Measurements from ENCODE around the gene ERP27.

The ERP27 gene

GRCh38 chr12:14951851-14952250 is 13.5 kb upstream of the ERP27 start:
- no peak for TF ChIP-seq CTCF (IDR thresholded peaks at IDR 0.05; ENCODE audit: borderline replicate concordance, insufficient read depth, low read depth, low read length)
- H3K4me3 ChIP-seq (ENCODE audit: low read depth, low read length): no peak overlapping the region

- no peak overlapping the region for H3K4me3 ChIP-seq (ENCODE audit: low read depth, low read length)
- no peak for TF ChIP-seq CTCF (IDR thresholded peaks at IDR 0.05; ENCODE audit: borderline replicate concordance, insufficient read depth, low read depth, low read length)
Observed at GRCh38 chr12:14950982-14951746, 12.8 kb upstream of the ERP27 start.

DNA sequence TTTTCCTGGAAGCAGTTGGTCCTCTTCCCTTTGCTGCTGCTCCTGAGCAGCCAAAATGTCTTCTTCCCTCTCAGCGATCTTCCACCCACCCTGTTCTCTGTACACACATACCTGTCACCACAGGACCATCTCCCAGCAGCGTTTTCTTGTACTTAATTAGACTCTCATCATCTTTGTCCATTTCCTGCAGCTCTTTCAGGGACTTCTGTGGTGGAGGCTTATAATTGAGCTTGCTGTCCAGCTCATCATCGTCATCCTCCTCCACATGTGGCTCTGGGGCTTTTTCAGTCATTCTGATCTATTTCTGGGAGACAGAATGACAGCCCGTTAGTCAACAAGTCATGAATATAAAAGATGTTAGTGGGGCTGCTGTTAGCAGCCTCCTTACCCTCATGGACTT is 12.1 kb upstream of the ERP27 start:
- TF ChIP-seq CTCF (IDR thresholded peaks at IDR 0.05; ENCODE audit: borderline replicate concordance, insufficient read depth, low read depth, low read length): no peak
- H3K4me3 ChIP-seq (ENCODE audit: low read depth, low read length): no peak overlapping the region

DNA sequence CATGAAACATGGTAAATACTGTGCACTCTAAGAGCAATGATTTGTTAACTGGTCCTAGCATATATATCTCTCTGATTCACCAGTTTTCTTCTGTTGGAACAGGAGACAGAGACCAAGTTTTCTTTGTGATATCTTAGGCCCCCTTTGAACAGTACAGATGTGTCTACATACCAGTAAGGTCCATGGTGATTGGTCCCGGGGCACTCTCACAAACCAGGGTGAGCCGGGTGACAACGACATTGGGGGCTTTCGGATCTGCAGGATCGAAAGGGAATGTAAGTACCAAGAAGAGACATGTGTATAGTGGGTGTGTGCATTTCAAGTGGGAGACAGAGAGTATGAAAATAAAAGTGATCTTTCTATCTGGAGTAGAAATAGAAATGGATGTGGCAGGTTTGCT is 11.3 kb upstream of the ERP27 start:
- no peak overlapping the region for H3K4me3 ChIP-seq (ENCODE audit: low read depth, low read length)
- no peak for TF ChIP-seq CTCF (IDR thresholded peaks at IDR 0.05; ENCODE audit: borderline replicate concordance, insufficient read depth, low read depth, low read length)

- TF ChIP-seq CTCF (IDR thresholded peaks at IDR 0.05; ENCODE audit: borderline replicate concordance, insufficient read depth, low read depth, low read length): no peak
- H3K4me3 ChIP-seq (ENCODE audit: low read depth, low read length): peak overlapping the region; percentile 31
Observed at GRCh38 chr12:14948672-14949071, 10.3 kb upstream of the ERP27 start.

DNA sequence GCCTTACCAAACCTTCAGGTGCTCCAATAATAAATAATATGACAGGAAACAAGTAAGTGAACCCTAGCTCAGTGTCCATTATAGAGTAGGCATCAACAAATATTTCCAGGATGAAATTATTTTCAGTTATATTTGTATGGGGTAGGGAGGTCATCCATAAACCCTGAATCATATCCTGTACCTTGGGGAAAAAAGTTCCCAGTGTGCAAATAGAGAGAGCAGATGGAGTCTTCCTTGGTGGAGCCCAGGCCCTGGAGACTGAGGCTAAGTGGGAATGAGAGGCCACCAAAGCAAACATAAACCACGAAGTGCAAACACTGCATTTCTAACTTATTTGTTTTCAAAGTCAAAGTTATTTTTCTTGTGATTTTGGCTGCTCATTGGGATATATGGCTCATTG is 8.5 kb upstream of the ERP27 start:
- no peak overlapping the region for H3K4me3 ChIP-seq (ENCODE audit: low read depth, low read length)

More for the DNA sequence above, 8.5 kb upstream of the ERP27 start:
- TF ChIP-seq CTCF (IDR thresholded peaks at IDR 0.05; ENCODE audit: borderline replicate concordance, insufficient read depth, low read depth, low read length): no peak

All from GM12875 (cell line).